Measurements from ENCODE around the gene EHMT1.

Gene EHMT1

GRCh38 chr9:137688725-137689124 lies 69.9 kb downstream of the EHMT1 start:
- 88% methylated on average over 8 of the region's 8 CpGs for WGBS
- no peaks in the 10 kb centered on the region for H3K9me3 ChIP-seq (ENCODE audit: insufficient read depth, low read depth, low read length)
- H3K9ac ChIP-seq (ENCODE audit: low read depth, low read length) = no peak overlapping the region
- no peaks in the 10 kb centered on the region for H3K27me3 ChIP-seq (ENCODE audit: insufficient read depth, low read length)
- no peaks in the 10 kb centered on the region for H3K36me3 ChIP-seq (ENCODE audit: insufficient read depth, low read length)
- H3K27ac ChIP-seq (ENCODE audit: low read depth, low read length) = no peak overlapping the region
- H3K4me3 ChIP-seq (ENCODE audit: low read length) = no peak overlapping the region
- H3K4me1 ChIP-seq (ENCODE audit: insufficient read depth, low read length) = peaks cover 26% of the 10 kb centered on the region

- Histone ChIP-seq H3K36me3 (ENCODE audit: insufficient read depth, low read length) (no peaks in the 10 kb centered on the region), H3K4me1 (ENCODE audit: insufficient read depth, low read length) (peaks cover 24% of the 10 kb centered on the region), H3K9me3 (ENCODE audit: insufficient read depth, low read depth, low read length) (no peaks in the 10 kb centered on the region), H3K27me3 (ENCODE audit: insufficient read depth, low read length) (no peaks in the 10 kb centered on the region), H3K9ac (ENCODE audit: low read depth, low read length) (no peak overlapping the region), H3K27ac (ENCODE audit: low read depth, low read length) (no peak overlapping the region; the same call in 1 of the 2 replicates), H3K4me3 (ENCODE audit: low read length) (no peak overlapping the region)
- 87% methylated on average over 15 of the region's 16 CpGs for WGBS
Observed at GRCh38 chr9:137689745-137690529, 71.1 kb downstream of the EHMT1 start.

- no peak overlapping the region for H3K27ac ChIP-seq (ENCODE audit: low read depth, low read length)
- no peaks in the 10 kb centered on the region for H3K27me3 ChIP-seq (ENCODE audit: insufficient read depth, low read length)
- no peaks in the 10 kb centered on the region for H3K36me3 ChIP-seq (ENCODE audit: insufficient read depth, low read length)
- 96% methylated on average over 6 of the region's 6 CpGs for WGBS
- no peak overlapping the region for H3K9ac ChIP-seq (ENCODE audit: low read depth, low read length)
- H3K4me3 ChIP-seq (ENCODE audit: low read length) = no peak overlapping the region
- peaks cover 26% of the 10 kb centered on the region for H3K4me1 ChIP-seq (ENCODE audit: insufficient read depth, low read length)
- H3K9me3 ChIP-seq (ENCODE audit: insufficient read depth, low read depth, low read length) = no peaks in the 10 kb centered on the region
Observed at GRCh38 chr9:137690930-137691645, 72.3 kb downstream of the EHMT1 start.

GRCh38 chr9:137691646-137692351 lies 73.0 kb downstream of the EHMT1 start:
- H3K27ac ChIP-seq (ENCODE audit: low read depth, low read length) = no peak overlapping the region
- H3K9ac ChIP-seq (ENCODE audit: low read depth, low read length) = no peak overlapping the region
- H3K9me3 ChIP-seq (ENCODE audit: insufficient read depth, low read depth, low read length) = no peaks in the 10 kb centered on the region
- H3K27me3 ChIP-seq (ENCODE audit: insufficient read depth, low read length) = no peaks in the 10 kb centered on the region
- H3K4me3 ChIP-seq (ENCODE audit: low read length) = no peak overlapping the region
- peaks cover 30% of the 10 kb centered on the region for H3K4me1 ChIP-seq (ENCODE audit: insufficient read depth, low read length)
- no peaks in the 10 kb centered on the region for H3K36me3 ChIP-seq (ENCODE audit: insufficient read depth, low read length)
- WGBS = 93% methylated on average over 12 of the region's 12 CpGs

- Histone ChIP-seq H3K4me1 (ENCODE audit: insufficient read depth, low read length) (peaks cover 39% of the 10 kb centered on the region), H3K27ac (ENCODE audit: low read depth, low read length) (peak overlapping the region; percentile 47; the same call in 1 of the 2 replicates), H3K36me3 (ENCODE audit: insufficient read depth, low read length) (no peaks in the 10 kb centered on the region), H3K9me3 (ENCODE audit: insufficient read depth, low read depth, low read length) (no peaks in the 10 kb centered on the region), H3K4me3 (ENCODE audit: low read length) (no peak overlapping the region), H3K9ac (ENCODE audit: low read depth, low read length) (no peak overlapping the region), H3K27me3 (ENCODE audit: insufficient read depth, low read length) (no peaks in the 10 kb centered on the region)
- 95% methylated on average over 36 of the region's 36 CpGs for WGBS
Observed at GRCh38 chr9:137694236-137694959, 75.6 kb downstream of the EHMT1 start.

- H3K4me1 ChIP-seq (ENCODE audit: insufficient read depth, low read length) = peaks cover 35% of the 10 kb centered on the region
- H3K27me3 ChIP-seq (ENCODE audit: insufficient read depth, low read length) = no peaks in the 10 kb centered on the region
- no peaks in the 10 kb centered on the region for H3K9me3 ChIP-seq (ENCODE audit: insufficient read depth, low read depth, low read length)
- no peak overlapping the region for H3K27ac ChIP-seq (ENCODE audit: low read depth, low read length)
- no peak overlapping the region for H3K9ac ChIP-seq (ENCODE audit: low read depth, low read length)
- no peaks in the 10 kb centered on the region for H3K36me3 ChIP-seq (ENCODE audit: insufficient read depth, low read length)
- 67% methylated on average over 22 of the region's 22 CpGs for WGBS
- H3K4me3 ChIP-seq (ENCODE audit: low read length) = no peak overlapping the region
Observed at GRCh38 chr9:137694962-137695875, 76.4 kb downstream of the EHMT1 start.

- H3K4me1 ChIP-seq (ENCODE audit: insufficient read depth, low read length) = peaks cover 35% of the 10 kb centered on the region
- 0 out of 2 replicates have a peak, but pooled peaks cover 3% of the 10 kb centered on the region for H3K9me3 ChIP-seq (ENCODE audit: insufficient read depth, low read depth, low read length)
- no peaks in the 10 kb centered on the region for H3K36me3 ChIP-seq (ENCODE audit: insufficient read depth, low read length)
- WGBS = 95% methylated on average over 10 of the region's 12 CpGs
- H3K27ac ChIP-seq (ENCODE audit: low read depth, low read length) = no peak overlapping the region
- H3K9ac ChIP-seq (ENCODE audit: low read depth, low read length) = no peak overlapping the region
- no peaks in the 10 kb centered on the region for H3K27me3 ChIP-seq (ENCODE audit: insufficient read depth, low read length)
- no peak overlapping the region for H3K4me3 ChIP-seq (ENCODE audit: low read length)
Observed at GRCh38 chr9:137696136-137696925, 77.5 kb downstream of the EHMT1 start.

GRCh38 chr9:137697193-137697592 lies 78.4 kb downstream of the EHMT1 start:
- Histone ChIP-seq H3K27me3 (ENCODE audit: insufficient read depth, low read length) (no peaks in the 10 kb centered on the region), H3K36me3 (ENCODE audit: insufficient read depth, low read length) (no peaks in the 10 kb centered on the region), H3K27ac (ENCODE audit: low read depth, low read length) (no peak overlapping the region), H3K9ac (ENCODE audit: low read depth, low read length) (0 out of 2 replicates have a peak overlapping the region, but pooled peaks have one; percentile 10), H3K4me3 (ENCODE audit: low read length) (no peak overlapping the region), H3K4me1 (ENCODE audit: insufficient read depth, low read length) (peaks cover 35% of the 10 kb centered on the region), H3K9me3 (ENCODE audit: insufficient read depth, low read depth, low read length) (peaks cover 5% of the 10 kb centered on the region; the same call in 1 of the 2 replicates)
- WGBS = 86% methylated on average over 5 of the region's 5 CpGs

- Histone ChIP-seq H3K4me3 (ENCODE audit: low read length) (no peak overlapping the region), H3K36me3 (ENCODE audit: insufficient read depth, low read length) (no peaks in the 10 kb centered on the region), H3K27ac (ENCODE audit: low read depth, low read length) (no peak overlapping the region; the same call in 1 of the 2 replicates), H3K9me3 (ENCODE audit: insufficient read depth, low read depth, low read length) (peaks cover 12% of the 10 kb centered on the region), H3K9ac (ENCODE audit: low read depth, low read length) (no peak overlapping the region), H3K4me1 (ENCODE audit: insufficient read depth, low read length) (peaks cover 35% of the 10 kb centered on the region), H3K27me3 (ENCODE audit: insufficient read depth, low read length) (no peaks in the 10 kb centered on the region)
- WGBS = 93% methylated on average over 19 of the region's 19 CpGs
Observed at GRCh38 chr9:137697832-137698231, 79.0 kb downstream of the EHMT1 start.
